Right renal pelvis (tissue), 4 donors: ENCODE results near the gene KCNAB1. TPM values are rescaled to one million over a fixed set of nuclear protein-coding genes. Genes with fewer than 3 reads are reported as not detected.
"Not testable (repeated sequence)": the region's sequence is repeated elsewhere in the genome, so short reads cannot be mapped to it uniquely, and the experiment has no call there.

Source experiments
- DNase-seq, 4 donors: peaks; one replicate each; pipeline ENCODE4 v3.0.0-alpha.2; 2013; ENCODE audit warnings: low read depth in 4 of 4, low spot score in 3 of 4, missing footprints in 1 of 4
- polyA plus RNA-seq, 4 donors: library from polyadenylated mRNA; unstranded; fragments of 120-200 nt; gene quantifications; one replicate each; pipeline ENCODE4 v1.2.1, GENCODE V29; 2013; ENCODE audit not compliant: insufficient read length in 4 of 4

KCNAB1 gene
- polyA plus RNA-seq, 4 donors, result 2.8 to 3.4 (median 3.0) TPM

- DNase-seq, result no peak
Observed at GRCh38 chr3:156172536-156172935, 52.2 kb downstream of the KCNAB1 start.

GRCh38 chr3:156174229-156174847 is 54.0 kb downstream of the KCNAB1 start:
- DNase-seq, result peak in 2 of 4 donors; percentile 22 to 30

GRCh38 chr3:156175570-156175969 is 55.2 kb downstream of the KCNAB1 start:
- DNase-seq, result no peak

GRCh38 chr3:156176048-156176447 is 55.7 kb downstream of the KCNAB1 start:
- no peak for DNase-seq

- no peak for DNase-seq
Observed at GRCh38 chr3:156176629-156177210, 56.3 kb downstream of the KCNAB1 start.

GRCh38 chr3:156180077-156180476 is 59.7 kb downstream of the KCNAB1 start:
- no peak for DNase-seq

- no peak for DNase-seq
Observed at GRCh38 chr3:156181509-156181908, 61.1 kb downstream of the KCNAB1 start.

- DNase-seq, result no peak
Observed at GRCh38 chr3:156183396-156183795, 63.0 kb downstream of the KCNAB1 start.

GRCh38 chr3:156184156-156184555 is 63.8 kb downstream of the KCNAB1 start:
- no peak for DNase-seq

- DNase-seq, result no peak
Observed at GRCh38 chr3:156187146-156187769, 66.9 kb downstream of the KCNAB1 start.

- DNase-seq, result no peak
Observed at GRCh38 chr3:156188757-156189156, 68.4 kb downstream of the KCNAB1 start.

GRCh38 chr3:156189927-156190326 is 69.5 kb downstream of the KCNAB1 start:
- DNase-seq, result no peak

GRCh38 chr3:156194945-156195344 is 74.6 kb downstream of the KCNAB1 start:
- not testable (repeated sequence) for DNase-seq

- not testable (repeated sequence) for DNase-seq
Observed at GRCh38 chr3:156197152-156197551, 76.8 kb downstream of the KCNAB1 start.

- no peak for DNase-seq
Observed at GRCh38 chr3:156201411-156202405, 81.3 kb downstream of the KCNAB1 start.

GRCh38 chr3:156206157-156206556 is 85.8 kb downstream of the KCNAB1 start:
- DNase-seq, result no peak

GRCh38 chr3:156207802-156208685 is 87.7 kb downstream of the KCNAB1 start:
- no peak for DNase-seq

GRCh38 chr3:156209631-156210335 is 89.4 kb downstream of the KCNAB1 start:
- no peak for DNase-seq

GRCh38 chr3:156211583-156211982 is 91.2 kb downstream of the KCNAB1 start:
- DNase-seq, result no peak
